Activated CD4-positive, alpha-beta memory T cell treated with anti-CD3 and anti-CD28 coated beads, Interleukin-2, amount 10 ng/mL, durations not matched to agents 7 days and 5 days (primary cell): ENCODE data around the gene HCRT. TPM values are rescaled to one million over a fixed set of nuclear protein-coding genes. Genes with fewer than 3 reads are reported as not detected.
"Not testable (repeated sequence)": the region's sequence is repeated elsewhere in the genome, so short reads cannot be mapped to it uniquely, and the experiment has no call there.

ENCODE experiments used
- CTCF ChIA-PET: fragments of 350-600 bp; sonication (Branson Sonifier 250); formaldehyde crosslinking; loops from one replicate; lab custom pipeline; 2021; ENCODE audit warnings: antibody characterized with exemption, inconsistent platforms; lab: Charles Lee
- POLR2A ChIA-PET: fragments of 350-600 bp; sonication (Branson Sonifier 250); formaldehyde crosslinking; loops from one replicate; lab custom pipeline; 2021; ENCODE audit warnings: antibody characterized with exemption; lab: Charles Lee
- DNase-seq: peaks from one replicate; pipeline ENCODE4 v3.0.0-alpha.2; 2020
- H3K27ac Mint-ChIP-seq: one replicate; pipeline ENCODE4 v1.8.0; 2021; ENCODE audit warnings: mild to moderate bottlenecking, mixed read lengths
- H3K27me3 Mint-ChIP-seq: one replicate; pipeline ENCODE4 v1.8.0; 2021; ENCODE audit warnings: mixed read lengths
- H3K36me3 Mint-ChIP-seq: one replicate; pipeline ENCODE4 v1.8.0; 2021; ENCODE audit warnings: low read depth, mixed read lengths
- H3K4me1 Mint-ChIP-seq: one replicate; pipeline ENCODE4 v1.8.0; 2021; ENCODE audit warnings: mixed read lengths
- H3K4me3 Mint-ChIP-seq: one replicate; pipeline ENCODE4 v1.8.0; 2021; ENCODE audit warnings: mild to moderate bottlenecking, mixed read lengths
- H3K9me3 Mint-ChIP-seq: one replicate; pipeline ENCODE4 v1.8.0; 2021; ENCODE audit warnings: mixed read lengths
- total RNA-seq, 2 experiments: library from RNA; stranded (reverse); gene quantifications; one replicate each; pipeline ENCODE4 v1.2.3, GENCODE V29; 2021

Gene HCRT
- total RNA-seq, 2 experiments from 2014 or later, result not detected

DNA sequence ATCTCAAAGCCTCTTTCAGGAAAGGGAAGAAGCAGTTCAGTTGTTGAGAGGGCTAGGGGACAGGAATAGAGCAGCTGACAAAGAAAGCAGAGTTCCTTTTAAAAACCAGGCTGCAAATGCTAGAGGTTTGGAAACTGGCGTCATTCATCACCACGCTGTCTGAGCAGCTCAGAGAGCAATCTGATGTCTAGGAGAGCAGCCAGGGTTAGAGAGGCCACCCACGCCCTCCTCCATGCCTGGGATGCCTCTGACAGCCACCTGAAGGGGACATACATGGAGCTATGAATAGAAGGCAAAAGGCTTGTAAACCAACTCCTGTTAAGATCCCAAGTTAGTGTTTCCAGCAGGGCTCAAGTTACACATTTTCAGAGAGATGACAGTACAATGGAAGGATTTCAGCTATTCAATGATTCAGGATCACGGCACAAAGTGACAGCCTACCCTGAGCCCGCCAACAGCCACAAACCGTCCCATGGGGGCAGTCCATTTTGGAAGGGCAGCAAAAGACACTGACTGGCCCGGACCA lies 42.8 kb downstream of the HCRT start:
- H3K4me1 Mint-ChIP-seq, result peaks cover 6% of the 10 kb centered on the region
- ChIA-PET POLR2A (interaction anchor here (1.0 to 1.2 kb wide), 2 partner anchors 10 to 11 kb away, joined by 3 to 5 read pairs; no protein-coding TSS in a partner anchor), CTCF (no interaction called here)
- H3K9me3 Mint-ChIP-seq, result no peaks in the 10 kb centered on the region
- H3K27me3 Mint-ChIP-seq, result no peaks in the 10 kb centered on the region
- peaks cover 33% of the 10 kb centered on the region for H3K36me3 Mint-ChIP-seq
- H3K4me3 Mint-ChIP-seq, result no peak overlapping the region
- H3K27ac Mint-ChIP-seq, result no peak overlapping the region
- no peak for DNase-seq

DNA sequence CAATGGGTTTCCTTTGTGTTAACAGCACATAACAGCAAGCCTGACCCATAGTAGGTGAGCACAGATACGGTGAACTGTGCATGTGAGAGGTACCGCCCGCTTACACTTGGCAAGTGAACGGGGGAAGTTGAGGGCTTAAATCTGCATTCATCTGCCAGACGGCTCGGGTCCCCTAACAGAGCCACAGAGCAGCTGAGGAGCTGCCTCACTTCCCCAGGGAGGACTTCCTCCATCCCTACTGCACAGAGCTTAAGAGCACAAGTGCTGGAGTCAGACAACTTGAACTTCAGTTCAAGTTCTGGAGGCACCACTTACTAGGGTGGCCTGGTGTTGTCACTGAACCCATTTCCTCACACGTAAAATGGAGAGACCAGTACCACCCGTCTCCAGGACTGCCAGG lies 43.9 kb downstream of the HCRT start:
- H3K4me3 Mint-ChIP-seq, result no peak overlapping the region
- H3K36me3 Mint-ChIP-seq, result peaks cover 29% of the 10 kb centered on the region
- DNase-seq, result no peak
- ChIA-PET CTCF (interaction anchor here (0.9 kb wide), 1 partner anchor 9 kb away, joined by 3 read pairs; no protein-coding TSS in a partner anchor), POLR2A (no interaction called here)
- no peaks in the 10 kb centered on the region for H3K9me3 Mint-ChIP-seq
- H3K27ac Mint-ChIP-seq, result no peak overlapping the region
- H3K27me3 Mint-ChIP-seq, result no peaks in the 10 kb centered on the region
- H3K4me1 Mint-ChIP-seq, result peaks cover 10% of the 10 kb centered on the region

DNA sequence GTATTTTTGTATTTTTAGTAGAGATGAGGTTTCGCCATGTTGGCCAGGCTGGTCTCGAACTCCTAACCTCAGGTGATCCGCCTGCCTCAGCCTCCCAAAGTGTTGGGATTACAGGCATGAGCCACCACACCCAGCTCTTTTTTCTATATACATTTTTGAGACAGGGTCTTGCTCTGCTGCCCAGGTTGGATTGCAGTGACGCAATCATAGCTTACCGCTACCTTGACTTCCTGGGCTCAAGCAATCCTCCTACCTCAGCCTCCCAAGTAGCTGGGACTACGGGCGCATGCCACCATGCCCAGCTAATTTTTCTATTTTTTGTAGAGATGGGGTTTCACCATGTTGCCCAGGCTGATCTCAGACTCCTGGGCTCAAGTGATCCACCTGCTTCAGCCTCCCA lies 44.6 kb downstream of the HCRT start:
- H3K27ac Mint-ChIP-seq, H3K27me3 Mint-ChIP-seq, H3K9me3 Mint-ChIP-seq, CTCF ChIA-PET, H3K4me3 Mint-ChIP-seq, DNase-seq: not testable (repeated sequence)
- POLR2A ChIA-PET, result interaction anchor here (1.1 kb wide), 1 partner anchor 13 kb away, joined by 3 read pairs; no protein-coding TSS in a partner anchor
- H3K36me3 Mint-ChIP-seq, result peaks cover 33% of the 10 kb centered on the region
- H3K4me1 Mint-ChIP-seq, result peaks cover 17% of the 10 kb centered on the region

DNA sequence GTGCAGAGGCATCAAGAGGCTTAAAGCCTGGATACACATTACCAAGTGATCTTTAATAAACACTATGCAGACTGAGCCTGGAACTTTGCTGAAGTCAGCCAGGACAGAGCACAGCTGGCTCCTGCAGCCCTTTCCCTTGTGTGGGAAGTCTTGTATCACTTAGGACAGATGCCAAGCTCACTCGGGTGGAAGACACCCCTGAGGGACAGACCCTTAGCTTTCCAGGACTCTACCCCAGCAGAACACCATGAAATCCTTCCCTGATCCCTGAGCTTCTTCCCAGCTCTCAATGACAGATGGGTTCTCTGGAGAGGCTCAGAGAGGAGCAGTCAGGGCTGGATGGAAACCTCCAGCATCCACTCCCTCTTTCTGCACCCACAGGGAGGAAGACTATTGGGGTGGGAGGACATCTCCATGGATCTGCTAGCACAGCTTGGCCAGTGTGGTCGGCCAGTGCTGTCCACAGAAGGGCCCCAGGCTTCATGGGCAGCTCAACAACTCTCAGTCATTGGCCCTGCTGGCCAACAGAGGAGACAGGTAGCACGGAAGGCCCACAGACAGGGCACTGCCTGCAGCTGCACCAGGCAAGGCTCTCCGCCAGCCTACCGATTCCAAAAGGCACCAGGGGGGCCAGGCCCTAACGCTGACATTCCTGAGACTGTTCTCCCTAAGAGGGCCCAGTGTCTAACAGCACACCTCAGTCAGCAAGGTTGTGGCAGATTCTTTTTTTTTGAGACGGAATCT lies 46.3 kb downstream of the HCRT start:
- DNase-seq, result no peak
- ChIA-PET POLR2A (interaction anchor here (0.8 to 1.6 kb wide), 3 partner anchors 9 to 31 kb away, joined by 3 to 5 read pairs (median 4); no protein-coding TSS in a partner anchor), CTCF (no interaction called here)
- Mint-ChIP-seq H3K36me3 (peaks cover 35% of the 10 kb centered on the region), H3K4me1 (peaks cover 28% of the 10 kb centered on the region), H3K27me3 (no peaks in the 10 kb centered on the region), H3K9me3 (no peaks in the 10 kb centered on the region), H3K27ac (no peak overlapping the region), H3K4me3 (no peak overlapping the region)

DNA sequence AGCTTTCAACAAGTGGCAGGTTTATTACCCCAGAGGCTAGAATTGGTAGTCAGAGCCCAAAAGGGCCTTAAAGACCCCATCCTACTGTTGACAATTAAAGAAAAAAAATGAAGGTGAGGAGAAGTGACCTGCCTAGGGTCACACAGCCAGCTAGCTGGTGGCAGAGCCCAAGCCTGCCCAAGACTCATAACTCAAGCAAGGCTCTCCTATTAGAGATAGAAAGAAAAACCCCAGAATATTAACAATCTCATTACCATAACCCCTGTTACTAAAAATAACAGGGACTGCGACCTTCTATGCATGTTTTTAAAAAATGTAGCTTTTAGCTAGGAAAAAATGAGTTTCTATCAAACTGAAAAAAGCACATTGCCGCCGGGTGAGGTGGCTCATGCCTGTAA lies 48.6 kb downstream of the HCRT start:
- no peaks in the 10 kb centered on the region for H3K9me3 Mint-ChIP-seq
- no peaks in the 10 kb centered on the region for H3K27me3 Mint-ChIP-seq
- H3K36me3 Mint-ChIP-seq, result peaks cover 33% of the 10 kb centered on the region
- DNase-seq, result no peak
- H3K4me1 Mint-ChIP-seq, result peaks cover 46% of the 10 kb centered on the region
- POLR2A ChIA-PET, result interaction anchor here (1.2 to 4.4 kb wide), 4 partner anchors 14 to 24 kb away, joined by 3 to 15 read pairs (median 8); partner anchors contain the start of gene DHX58
- no peak overlapping the region for H3K4me3 Mint-ChIP-seq
- CTCF ChIA-PET, result interaction anchor here (1.0 to 1.1 kb wide), 2 partner anchors 45 to 48 kb away, joined by 3 read pairs; no protein-coding TSS in a partner anchor
- H3K27ac Mint-ChIP-seq, result no peak overlapping the region

DNA sequence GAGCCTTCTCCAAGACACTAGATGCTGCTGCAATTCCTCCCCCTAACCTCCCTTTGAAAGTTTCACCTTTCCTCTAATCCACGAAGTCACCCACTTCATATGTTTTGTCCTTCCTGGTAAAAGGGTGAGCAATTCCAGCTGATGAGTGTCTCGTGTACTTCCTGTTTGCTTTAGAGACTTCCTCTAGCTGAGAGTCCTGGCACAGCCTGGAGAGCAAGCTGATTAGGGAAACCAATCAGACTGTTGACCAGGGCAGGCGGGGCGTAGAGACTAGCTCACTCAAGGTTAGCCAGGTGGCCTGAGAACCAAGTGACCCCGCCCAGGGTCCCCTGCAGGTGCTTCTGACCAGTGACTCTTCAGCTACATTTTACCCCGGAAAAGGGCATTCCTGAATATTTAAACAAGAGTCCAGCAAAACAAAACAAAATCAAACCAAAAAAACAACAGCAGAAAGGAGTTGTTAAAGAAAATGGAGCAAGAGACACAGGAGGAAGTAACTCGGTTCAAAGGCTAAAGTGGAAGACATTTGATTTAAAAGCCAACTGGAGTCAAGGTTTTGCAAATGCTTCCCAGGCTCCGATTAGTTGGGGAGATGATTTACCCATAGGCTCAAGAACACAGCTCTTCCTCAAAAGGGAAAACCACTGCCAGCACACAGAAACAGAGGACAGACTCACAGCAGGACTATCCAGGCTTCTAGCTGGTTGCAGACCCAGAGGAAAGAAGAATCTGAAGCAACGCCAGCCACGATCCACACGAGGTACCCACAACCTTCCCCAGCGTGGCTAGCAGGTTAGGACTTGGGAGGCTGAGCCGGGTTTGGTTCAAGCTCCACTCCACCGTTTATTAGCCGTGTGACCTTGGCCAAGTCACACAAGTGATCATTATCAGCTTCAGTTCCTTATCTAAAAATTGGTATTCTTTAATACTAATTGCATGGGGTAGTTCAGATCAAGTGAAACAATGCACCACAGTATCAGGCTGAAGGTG lies 49.3 kb downstream of the HCRT start:
- ChIA-PET POLR2A (interaction anchor here (1.0 to 4.4 kb wide), 6 partner anchors 8 to 23 kb away, joined by 3 to 15 read pairs (median 5); partner anchors contain the start of gene DHX58), CTCF (interaction anchor here (0.7 to 1.0 kb wide), 2 partner anchors 18 to 48 kb away, joined by 3 read pairs; no protein-coding TSS in a partner anchor)
- H3K27ac Mint-ChIP-seq, result peak overlapping the region; percentile 31
- H3K9me3 Mint-ChIP-seq, result no peaks in the 10 kb centered on the region
- peaks cover 52% of the 10 kb centered on the region for H3K4me1 Mint-ChIP-seq
- H3K4me3 Mint-ChIP-seq, result no peak overlapping the region
- DNase-seq, result no peak
- H3K36me3 Mint-ChIP-seq, result peaks cover 32% of the 10 kb centered on the region
- H3K27me3 Mint-ChIP-seq, result no peaks in the 10 kb centered on the region

DNA sequence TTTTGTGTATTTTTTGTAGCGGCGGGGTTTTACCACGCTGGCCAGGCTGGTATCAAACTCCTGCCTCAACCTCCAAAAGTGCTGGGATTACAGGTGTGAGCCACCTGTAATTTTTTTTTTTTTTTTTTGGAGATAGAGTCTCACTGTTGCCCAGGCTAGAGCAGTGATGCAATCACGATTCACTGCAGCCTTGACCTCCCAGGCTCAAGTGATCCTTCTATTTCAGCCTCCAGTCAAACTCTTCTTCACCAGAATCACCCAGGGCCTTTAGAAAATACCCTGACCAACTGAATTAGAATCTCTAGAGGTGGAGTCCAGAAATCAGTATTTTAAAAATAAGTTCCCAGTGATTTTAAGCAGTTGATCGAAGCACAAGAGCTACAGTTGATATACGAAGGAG lies 50.1 kb downstream of the HCRT start:
- Mint-ChIP-seq H3K27me3 (no peaks in the 10 kb centered on the region), H3K36me3 (peaks cover 37% of the 10 kb centered on the region), H3K4me3 (no peak overlapping the region), H3K9me3 (no peaks in the 10 kb centered on the region), H3K4me1 (peaks cover 55% of the 10 kb centered on the region), H3K27ac (no peak overlapping the region)
- POLR2A ChIA-PET, result interaction anchor here (1.0 to 4.4 kb wide), 5 partner anchors 9 to 22 kb away, joined by 3 to 15 read pairs (median 7); partner anchors contain the start of gene DHX58
- CTCF ChIA-PET, result no interaction called here
- no peak for DNase-seq

Other genes starting within 250 kb of the HCRT start
- 10 to 100 TPM; 89.8 to 91.0 TPM for gene CNP, start 218.7 kb downstream of the HCRT start, total RNA-seq
- 10 to 100 TPM; 88.7 to 95.1 TPM for gene DNAJC7, start 168.0 kb downstream of the HCRT start, total RNA-seq
- gene NKIRAS2, start 165.4 kb downstream of the HCRT start, total RNA-seq, result 10 to 100 TPM; 21.3 to 22.7 TPM
- under 1 TPM in 1 of 2 experiments, not detected in 1; 0.05 TPM for gene C17orf113, start 134.9 kb downstream of the HCRT start, total RNA-seq
- not detected for gene ZNF385C, start 87.0 kb downstream of the HCRT start, total RNA-seq
- gene DHX58, start 72.7 kb downstream of the HCRT start, total RNA-seq, result 10 to 100 TPM; 97.0 to 97.3 TPM
- 10 to 100 TPM; 25.7 to 26.7 TPM for gene KAT2A, start 64.1 kb downstream of the HCRT start, total RNA-seq
- under 1 TPM in 1 of 2 experiments, not detected in 1; 0.18 TPM for gene HSPB9, start 62.6 kb downstream of the HCRT start, total RNA-seq
- 10 to 100 TPM; 95.8 to 97.3 TPM for gene RAB5C, start 30.5 kb downstream of the HCRT start, total RNA-seq
- gene KCNH4, start 4.3 kb downstream of the HCRT start, total RNA-seq, result under 1 TPM; 0.05 to 0.08 TPM
- 10 to 100 TPM; 17.3 to 19.1 TPM for gene GHDC, start 9.0 kb upstream of the HCRT start, total RNA-seq
- gene STAT5B, start 90.9 kb upstream of the HCRT start, total RNA-seq, result 100 to 1,000 TPM; 163 to 171 TPM
- gene STAT5A, start 103.0 kb upstream of the HCRT start, total RNA-seq, result 10 to 100 TPM; 88.4 to 96.7 TPM
- gene STAT3, start 203.0 kb upstream of the HCRT start, total RNA-seq, result 100 to 1,000 TPM; 130 to 135 TPM
- 1 to 10 TPM; 1.0 to 1.1 TPM for gene CAVIN1, start 237.8 kb upstream of the HCRT start, total RNA-seq